GM23248 (cell line): Measurements from ENCODE around the gene GPR139. TPM values are rescaled to one million over a fixed set of nuclear protein-coding genes. Genes with fewer than 3 reads are reported as not detected.

Experiments
- DNase-seq: peaks from one replicate; pipeline ENCODE4 v3.0.0-alpha.2; 2015
- H2AFZ ChIP-seq: fragments of 200-600 bp; sonication (generic); 2 replicates; pipeline ENCODE4 v1.6.1; 2016; ENCODE audit warnings: antibody characterized with exemption
- H3F3A ChIP-seq: fragments of 200-600 bp; sonication (generic); 2 replicates; pipeline ENCODE4 v1.6.1; 2016; ENCODE audit warnings: mild to moderate bottlenecking, antibody characterized with exemption, mixed run types; ENCODE audit not compliant: insufficient read depth
- H3K27ac ChIP-seq: fragments of 200-600 bp; sonication (generic); 2 replicates; pipeline ENCODE4 v1.5.1; 2016; ENCODE audit warnings: mild to moderate bottlenecking
- H3K27me3 ChIP-seq: fragments of 200-600 bp; sonication (generic); replicated peaks from 2 replicates; pipeline ENCODE4 v1.6.1; 2016; ENCODE audit warnings: mild to moderate bottlenecking; ENCODE audit not compliant: insufficient read depth
- H3K36me3 ChIP-seq: fragments of 200-600 bp; sonication (generic); 2 replicates; pipeline ENCODE4 v1.6.1; 2016; ENCODE audit warnings: low read depth, mild to moderate bottlenecking
- H3K4me1 ChIP-seq: fragments of 200-600 bp; sonication (generic); 2 replicates; pipeline ENCODE4 v1.6.1; 2016; ENCODE audit warnings: mild to moderate bottlenecking; ENCODE audit not compliant: insufficient read depth
- H3K4me2 ChIP-seq: fragments of 200-600 bp; sonication (generic); one replicate; pipeline ENCODE4 v1.6.1; 2016; ENCODE audit warnings: mild to moderate bottlenecking; ENCODE audit not compliant: unreplicated experiment
- H3K4me3 ChIP-seq: fragments of 200-600 bp; sonication (generic); 2 replicates; pipeline ENCODE4 v1.5.1; 2016; ENCODE audit warnings: mild to moderate bottlenecking
- H3K79me2 ChIP-seq: fragments of 200-600 bp; sonication (generic); 2 replicates; pipeline ENCODE4 v1.6.1; 2016; ENCODE audit warnings: mild to moderate bottlenecking; ENCODE audit not compliant: insufficient read depth
- H3K9ac ChIP-seq: fragments of 200-600 bp; sonication (generic); 2 replicates; pipeline ENCODE4 v1.6.1; 2016; ENCODE audit warnings: mild to moderate bottlenecking
- H3K9me2 ChIP-seq: fragments of 200-600 bp; sonication (generic); 2 replicates; pipeline ENCODE4 v1.6.1; 2016; ENCODE audit warnings: mixed run types, mild to moderate bottlenecking, moderate library complexity; ENCODE audit not compliant: insufficient read depth
- H3K9me3 ChIP-seq: fragments of 200-600 bp; sonication (generic); one replicate; pipeline ENCODE4 v1.6.1; 2017; ENCODE audit warnings: low read depth
- H4K20me1 ChIP-seq: fragments of 200-600 bp; sonication (generic); 2 replicates; pipeline ENCODE4 v1.6.0; 2016; ENCODE audit not compliant: insufficient read depth
- EZH2 ChIP-seq: fragments of 200-600 bp; sonication (generic); IDR thresholded peaks from 2 replicates; pipeline ENCODE4 v1.6.1; 2018; ENCODE audit warnings: antibody characterized with exemption, mild to moderate bottlenecking; ENCODE audit not compliant: insufficient read depth, poor library complexity, severe bottlenecking
- EZH2phosphoT487 ChIP-seq: fragments of 200-600 bp; sonication (generic); IDR thresholded peaks from 2 replicates; pipeline ENCODE4 v1.6.1; 2018; ENCODE audit warnings: antibody characterized with exemption, moderate library complexity, mild to moderate bottlenecking, low read depth; ENCODE audit not compliant: insufficient read depth
- WGBS, 2 experiments: methylation state at CpG; one replicate each; pipeline ENCODE4 v1.1.6; 2015 to 2017; ENCODE audit warnings: low lambda C conversion rate in 2 of 2, low coverage in 1 of 2; ENCODE audit errors: missing lambda C conversion rate in 2 of 2; 5-methylcytosine and 5-hydroxymethylcytosine counted together
- in situ Hi-C: fragments of 300-500 bp; cut with MboI; formaldehyde crosslinking; loops from 2 replicates; pipeline ENCODE4 v1.15.0; 2020
- polyA plus RNA-seq: library from polyadenylated mRNA; unstranded; fragments of >200 nt; fragmentation: Nextera tagmentation; extraction: Ambion mirVana; gene quantifications from 2 replicates; pipeline ENCODE4 v1.2.1, GENCODE V29; 2016
- total RNA-seq: library from RNA; depleted of rRNA; stranded (reverse); fragments of >200 nt; shearing (Covaris generic); gene quantifications from 2 replicates; pipeline ENCODE4 v1.2.3, GENCODE V29; 2014

GPR139 gene
- total and polyA plus RNA-seq, 2 experiments from 2014 or later: not detected

- H3F3A ChIP-seq: no peaks in the 10 kb centered on the region
- H3K9me2 ChIP-seq: no peaks in the 10 kb centered on the region
- H2AFZ ChIP-seq: no peak overlapping the region
- H3K27me3 ChIP-seq: no peaks in the 10 kb centered on the region
- H3K4me2 ChIP-seq: no peak overlapping the region
- H4K20me1 ChIP-seq: no peaks in the 10 kb centered on the region
- no peaks in the 10 kb centered on the region for H3K9me3 ChIP-seq
- in situ Hi-C loops: no loop called here
- no peak overlapping the region for H3K4me3 ChIP-seq
- WGBS, 2 experiments: 18 to 23% methylated on average over 4 of the region's 4 CpGs
- no peaks in the 10 kb centered on the region for H3K36me3 ChIP-seq
- TF ChIP-seq EZH2phosphoT487 (no peak), EZH2 (no peak)
- H3K27ac ChIP-seq: no peak overlapping the region
- H3K79me2 ChIP-seq: no peaks in the 10 kb centered on the region
- DNase-seq: no peak
- H3K4me1 ChIP-seq: no peaks in the 10 kb centered on the region
- H3K9ac ChIP-seq: no peak overlapping the region
Observed at GRCh38 chr16:20040011-20040410, 33.7 kb downstream of the GPR139 start.

GRCh38 chr16:20029611-20030010 is 44.1 kb downstream of the GPR139 start:
- Histone ChIP-seq H3K9me2 (no peaks in the 10 kb centered on the region), H3K9ac (no peak overlapping the region), H3K79me2 (no peaks in the 10 kb centered on the region), H3K4me1 (no peaks in the 10 kb centered on the region), H3K4me2 (no peak overlapping the region), H3K27ac (no peak overlapping the region), H4K20me1 (no peaks in the 10 kb centered on the region), H2AFZ (no peak overlapping the region), H3K4me3 (no peak overlapping the region), H3K27me3 (no peaks in the 10 kb centered on the region), H3K9me3 (no peaks in the 10 kb centered on the region), H3F3A (no peaks in the 10 kb centered on the region), H3K36me3 (no peaks in the 10 kb centered on the region)
- no peak for DNase-seq
- no peak for TF ChIP-seq EZH2phosphoT487
- no peak for TF ChIP-seq EZH2
- WGBS, 2 experiments: 40 to 41% methylated on average over 3 of the region's 3 CpGs
- in situ Hi-C loops: no loop called here

GRCh38 chr16:20026361-20027072 is 47.2 kb downstream of the GPR139 start:
- in situ Hi-C loops: no loop called here
- TF ChIP-seq EZH2phosphoT487: no peak
- no peak for TF ChIP-seq EZH2
- WGBS, 2 experiments: 3 to 5% methylated on average over 2 of the region's 2 CpGs

GRCh38 chr16:20023190-20023589 is 50.5 kb downstream of the GPR139 start:
- peak; percentile 18 for DNase-seq
- Histone ChIP-seq H3K9me2 (no peaks in the 10 kb centered on the region), H3K27me3 (no peaks in the 10 kb centered on the region), H3K27ac (no peak overlapping the region), H3K4me1 (no peaks in the 10 kb centered on the region), H3K9me3 (no peaks in the 10 kb centered on the region), H3K4me2 (no peak overlapping the region), H2AFZ (no peak overlapping the region), H3K79me2 (no peaks in the 10 kb centered on the region), H3K36me3 (no peaks in the 10 kb centered on the region), H3F3A (no peaks in the 10 kb centered on the region), H3K9ac (no peak overlapping the region), H3K4me3 (no peak overlapping the region), H4K20me1 (no peaks in the 10 kb centered on the region)
- in situ Hi-C loops: no loop called here
- WGBS, 2 experiments: 0% methylated on average over 1 of the region's 1 CpG
- TF ChIP-seq EZH2: no peak

More at GRCh38 chr16:20026361-20027072, 47.2 kb downstream of the GPR139 start:
- H4K20me1 ChIP-seq: no peaks in the 10 kb centered on the region
- H3F3A ChIP-seq: no peaks in the 10 kb centered on the region
- no peaks in the 10 kb centered on the region for H3K9me3 ChIP-seq
- no peaks in the 10 kb centered on the region for H3K27me3 ChIP-seq
- H3K27ac ChIP-seq: no peak overlapping the region
- no peak overlapping the region for H3K4me2 ChIP-seq
- no peak overlapping the region for H3K4me3 ChIP-seq
- no peak overlapping the region for H2AFZ ChIP-seq
- H3K9ac ChIP-seq: no peak overlapping the region
- H3K9me2 ChIP-seq: no peaks in the 10 kb centered on the region
- no peaks in the 10 kb centered on the region for H3K79me2 ChIP-seq
- H3K36me3 ChIP-seq: no peaks in the 10 kb centered on the region
- DNase-seq: no peak
- no peaks in the 10 kb centered on the region for H3K4me1 ChIP-seq
